ENCODE measurements around the gene LPGAT1. TPM values are rescaled to one million over a fixed set of nuclear protein-coding genes. Genes with fewer than 3 reads are reported as not detected.
A peak's percentile ranks its signal among the peaks of the same experiment; 100 is the strongest.
"Not testable (repeated sequence)": the region's sequence is repeated elsewhere in the genome, so short reads cannot be mapped to it uniquely, and the experiment has no call there.

Gene LPGAT1
- total RNA-seq, 1 donor from 2014 or later: 71.7 TPM

DNA sequence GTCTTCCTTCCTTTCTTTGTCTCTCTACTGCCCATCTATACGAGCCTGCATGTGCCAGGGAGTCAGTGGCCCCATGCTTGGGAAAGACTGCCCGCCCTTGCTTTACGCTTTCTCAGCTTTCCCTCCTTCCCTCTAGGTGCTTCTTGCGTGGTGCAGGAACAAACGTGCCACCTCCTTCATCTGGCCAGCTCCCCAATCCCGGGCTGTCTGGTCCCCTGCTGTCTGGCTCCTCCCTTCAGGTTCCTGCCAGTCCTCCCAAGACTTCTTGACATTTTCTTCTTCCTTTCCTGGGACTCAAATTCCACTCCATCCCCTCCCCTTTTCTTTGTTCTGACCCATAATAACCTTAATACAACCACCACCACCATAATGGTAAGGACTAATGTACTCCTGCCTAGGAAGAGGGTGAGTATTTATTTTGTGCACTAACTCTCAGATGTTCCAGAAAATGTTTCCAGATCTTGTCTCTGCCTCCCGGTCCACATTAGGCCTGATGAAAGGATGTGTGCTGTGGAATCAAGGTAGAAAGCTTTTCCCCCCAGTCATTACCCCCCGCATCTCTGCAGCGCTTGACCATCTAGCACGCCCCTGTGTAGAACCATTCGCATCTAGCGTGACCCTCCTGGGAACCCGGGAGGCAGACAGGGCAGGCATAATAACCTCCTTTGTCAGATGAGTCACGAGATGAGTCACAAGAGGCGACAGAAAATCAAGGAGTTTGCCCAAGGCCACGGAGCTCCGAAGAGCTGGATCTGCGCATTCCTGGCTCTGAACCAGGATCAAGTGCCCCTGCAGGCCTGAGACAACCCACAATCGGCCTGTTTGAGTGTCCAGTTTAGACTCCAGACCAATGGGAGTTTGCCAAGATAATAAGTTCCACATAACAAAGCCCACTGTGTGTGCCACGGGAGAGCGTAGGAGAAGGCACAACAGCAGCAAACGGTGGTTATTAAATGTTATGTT is 95.1 kb downstream of the LPGAT1 start:
- DNase-seq (ENCODE audit: low spot score): peak; percentile 24

DNA sequence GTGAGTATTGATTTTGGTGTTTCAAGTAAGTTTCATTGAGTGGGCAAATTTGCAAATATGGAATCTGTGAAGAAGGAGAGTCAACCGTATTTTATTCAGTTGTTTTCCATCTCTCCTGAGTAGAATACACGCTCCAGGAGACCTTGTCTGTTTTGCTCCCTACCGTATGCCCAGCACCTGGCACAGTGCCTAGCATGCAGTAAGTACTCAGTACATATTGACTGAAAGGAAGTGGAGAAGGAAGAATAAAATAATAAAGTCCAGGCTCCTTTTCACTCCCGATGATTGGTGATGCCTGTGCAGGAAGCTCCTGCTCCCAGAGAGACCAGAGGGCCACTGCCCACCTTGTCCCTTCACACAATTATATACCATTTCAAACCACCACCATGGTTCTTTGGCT is 95.8 kb downstream of the LPGAT1 start:
- DNase-seq (ENCODE audit: low spot score): no peak

DNA sequence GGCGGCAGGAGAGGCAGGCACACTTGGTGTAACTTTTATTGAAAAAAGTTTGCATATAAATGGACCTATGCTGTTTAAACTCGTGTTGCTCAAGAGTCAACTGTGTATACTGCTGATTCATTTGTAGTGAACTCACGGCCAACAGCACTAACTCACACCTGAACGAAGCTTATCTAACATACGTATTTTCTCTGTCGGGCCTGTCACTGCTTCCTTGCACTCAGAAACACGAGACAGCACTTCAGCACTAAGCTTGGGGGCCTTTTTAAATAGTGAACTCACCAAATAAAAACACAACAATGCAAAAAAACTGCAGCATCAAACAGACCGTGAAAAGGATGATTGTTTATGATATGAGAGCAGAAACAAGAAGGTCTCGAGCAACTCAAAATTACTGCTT is 96.2 kb downstream of the LPGAT1 start:
- no peak for DNase-seq (ENCODE audit: low spot score)

DNA sequence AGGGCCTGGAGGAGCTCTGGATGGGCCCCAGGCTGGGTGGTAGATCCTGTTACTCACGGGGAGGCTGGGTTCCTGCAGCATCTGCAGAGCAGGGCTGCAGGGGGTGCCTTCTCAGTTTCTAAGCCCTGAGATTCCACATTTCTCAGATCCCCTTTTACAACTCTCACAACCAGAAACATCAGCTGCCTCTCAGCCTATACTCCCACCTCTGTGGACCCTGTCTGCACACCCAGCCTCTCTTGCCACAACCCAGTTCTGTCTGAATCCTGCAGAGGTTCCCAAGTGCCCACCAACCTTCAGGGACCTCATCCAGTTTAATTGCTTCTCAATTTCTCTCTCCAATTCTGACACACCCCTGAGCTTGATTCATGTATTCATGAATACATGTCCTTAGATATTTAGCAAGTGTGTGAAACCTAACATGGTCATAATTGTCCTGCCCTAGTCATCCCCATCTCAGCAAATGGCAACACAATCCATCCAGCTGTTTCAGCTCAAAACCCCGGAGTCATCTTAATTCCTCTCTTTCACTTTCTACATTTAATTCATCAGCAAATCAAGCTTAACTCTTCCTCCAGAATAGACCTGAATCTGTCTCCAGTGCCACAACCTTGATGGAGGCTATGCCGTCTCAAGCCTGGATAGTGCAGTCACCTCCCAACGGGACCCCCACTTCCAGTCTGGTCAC is 98.1 kb downstream of the LPGAT1 start:
- DNase-seq (ENCODE audit: low spot score): no peak

DNA sequence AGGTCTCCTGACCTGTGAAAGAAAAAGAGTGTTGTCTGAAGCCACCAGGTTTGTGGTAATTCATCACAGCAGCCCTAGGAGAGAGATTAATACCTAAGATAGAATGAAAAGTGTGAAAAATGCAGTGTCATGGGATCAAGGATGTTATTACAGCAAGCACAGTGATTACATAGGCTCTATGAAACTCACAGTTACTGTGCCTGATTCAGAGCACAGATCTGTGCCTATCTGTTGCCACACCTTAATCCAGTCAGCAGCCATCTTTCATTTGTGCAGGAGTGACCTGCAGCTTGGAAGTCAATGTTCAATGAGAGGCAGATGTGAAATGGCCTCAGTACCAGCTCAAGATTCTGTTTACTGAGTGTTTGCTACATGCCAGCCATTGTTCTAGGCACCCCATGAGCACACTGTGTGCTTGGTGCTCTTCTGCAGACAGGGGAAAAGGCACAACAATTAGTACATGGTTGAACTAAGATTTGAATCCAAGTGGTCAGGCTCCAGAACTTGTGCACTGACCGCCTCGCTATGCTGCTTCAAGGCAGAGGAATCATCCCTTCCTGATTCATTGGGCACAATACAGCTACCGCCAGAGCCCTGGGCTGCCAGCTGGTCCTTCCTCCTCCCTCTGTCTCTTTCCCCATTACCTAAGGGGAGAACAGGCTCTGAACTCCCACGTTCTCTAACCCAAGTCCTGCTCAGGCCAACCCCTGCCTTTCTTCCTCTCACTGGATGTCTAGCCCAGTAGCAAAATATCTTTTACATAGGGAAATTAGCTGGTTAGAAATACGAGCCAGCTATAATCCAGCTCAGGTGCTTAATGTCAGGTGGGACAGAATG is 98.9 kb downstream of the LPGAT1 start:
- no peak for DNase-seq (ENCODE audit: low spot score)

DNA sequence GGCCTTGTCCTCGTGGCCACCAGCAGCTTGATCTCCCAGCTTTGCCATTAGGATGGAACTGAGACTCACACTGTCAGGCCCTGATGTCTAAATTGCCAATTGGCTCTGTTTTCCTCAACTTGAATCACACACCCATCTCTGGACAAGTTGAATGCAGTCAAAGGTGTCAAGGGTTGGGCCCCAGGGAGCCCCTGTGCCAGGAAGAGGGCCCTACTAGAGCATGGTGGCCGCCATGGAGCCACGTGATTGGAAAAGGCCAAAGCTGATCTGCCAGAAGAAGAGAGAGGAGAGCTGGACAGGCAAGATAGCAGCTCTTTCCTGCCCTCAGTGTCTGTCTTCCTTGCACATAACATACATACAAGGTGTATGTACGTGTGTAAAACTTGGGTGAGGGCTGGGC is 100.2 kb downstream of the LPGAT1 start:
- no peak for DNase-seq (ENCODE audit: low spot score)

DNA sequence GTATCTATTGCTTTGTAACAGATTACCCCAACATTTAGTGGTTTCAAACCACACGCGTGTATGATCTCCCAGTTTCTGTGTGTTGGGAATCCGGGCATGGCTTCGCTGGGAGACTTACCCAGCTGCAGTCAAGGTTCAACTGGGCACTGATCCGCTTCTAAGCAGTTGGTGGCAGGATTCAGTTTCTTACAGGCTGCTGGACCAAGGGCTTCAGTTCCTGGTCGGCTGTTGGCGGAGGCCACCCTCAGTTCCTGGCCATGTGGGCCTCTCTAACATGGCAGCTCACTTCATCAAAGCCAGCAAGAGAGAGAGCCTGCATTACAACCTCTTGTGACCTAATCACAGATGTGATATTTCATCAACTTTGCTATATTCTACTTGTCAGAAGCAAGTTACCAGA is 101.3 kb downstream of the LPGAT1 start:
- no peak for DNase-seq (ENCODE audit: low spot score)

DNA sequence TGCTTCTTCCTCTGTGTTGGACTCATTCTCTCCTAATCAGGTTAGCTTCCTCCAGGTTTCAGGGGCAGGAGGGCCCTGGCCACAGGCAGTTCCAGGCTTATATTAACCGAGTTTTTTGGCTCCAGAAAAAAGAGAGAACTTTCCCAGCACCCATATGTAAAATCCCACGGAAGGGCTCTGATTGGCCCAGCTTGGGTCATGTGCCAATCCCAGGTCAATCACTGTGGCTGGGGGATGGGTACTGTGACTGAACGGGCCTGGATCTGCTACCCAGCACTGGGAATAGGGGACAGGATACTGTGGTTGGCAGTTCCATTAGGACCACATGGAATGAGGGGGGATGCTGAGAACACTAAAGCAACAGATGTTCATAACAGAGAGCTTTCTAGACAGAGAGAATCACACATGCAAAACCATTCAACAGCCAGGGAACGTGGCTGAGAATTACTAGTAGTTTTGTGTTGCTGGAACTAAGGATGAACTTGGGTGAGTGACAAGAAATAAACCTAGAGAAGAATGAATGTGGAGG is 104.0 kb downstream of the LPGAT1 start:
- no peak for DNase-seq (ENCODE audit: low spot score)

DNA sequence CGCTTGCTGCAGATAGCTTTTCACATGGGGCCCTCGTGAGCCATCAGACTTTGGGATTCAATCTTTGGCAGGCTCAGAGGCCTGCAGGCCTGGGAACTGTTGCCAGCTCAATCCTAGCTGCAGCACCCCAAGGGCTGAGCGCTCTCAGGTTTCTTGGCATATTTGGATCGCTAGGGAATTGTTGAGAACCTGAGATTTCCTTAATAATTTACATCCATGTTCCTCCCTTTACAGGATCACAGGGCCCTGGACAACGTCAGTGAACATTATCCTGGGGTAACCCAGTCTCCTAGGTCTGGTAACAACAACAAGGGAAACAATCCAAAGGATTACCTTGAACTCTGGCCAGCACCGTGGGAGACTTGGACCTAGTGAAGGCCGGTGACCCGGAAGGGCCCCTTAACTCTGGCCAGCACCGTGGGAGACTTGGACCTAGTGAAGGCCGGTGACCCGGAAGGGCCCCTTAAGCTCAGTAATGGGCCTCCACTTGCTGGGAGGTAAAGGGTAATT is 105.8 kb downstream of the LPGAT1 start:
- DNase-seq (ENCODE audit: low spot score): peak; percentile 54

DNA sequence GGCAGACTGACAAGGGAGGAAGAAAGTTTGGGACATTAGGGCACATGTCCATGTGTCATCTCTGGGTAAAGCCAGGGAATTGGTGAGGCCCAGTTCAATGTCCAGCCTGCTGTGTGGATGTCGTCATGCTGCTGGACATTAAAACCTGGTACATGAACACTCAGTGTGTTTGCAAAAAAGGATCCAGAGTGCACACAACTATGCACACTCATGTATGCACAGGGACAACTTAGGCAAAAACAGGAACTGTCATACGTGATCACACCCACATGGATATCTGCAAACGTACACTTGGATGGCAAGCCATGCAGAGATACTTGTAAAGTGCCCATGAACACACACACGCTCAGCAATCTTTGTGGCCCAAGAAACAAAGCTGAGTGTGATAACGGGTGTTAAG is 107.3 kb downstream of the LPGAT1 start:
- no peak for DNase-seq (ENCODE audit: low spot score)

DNA sequence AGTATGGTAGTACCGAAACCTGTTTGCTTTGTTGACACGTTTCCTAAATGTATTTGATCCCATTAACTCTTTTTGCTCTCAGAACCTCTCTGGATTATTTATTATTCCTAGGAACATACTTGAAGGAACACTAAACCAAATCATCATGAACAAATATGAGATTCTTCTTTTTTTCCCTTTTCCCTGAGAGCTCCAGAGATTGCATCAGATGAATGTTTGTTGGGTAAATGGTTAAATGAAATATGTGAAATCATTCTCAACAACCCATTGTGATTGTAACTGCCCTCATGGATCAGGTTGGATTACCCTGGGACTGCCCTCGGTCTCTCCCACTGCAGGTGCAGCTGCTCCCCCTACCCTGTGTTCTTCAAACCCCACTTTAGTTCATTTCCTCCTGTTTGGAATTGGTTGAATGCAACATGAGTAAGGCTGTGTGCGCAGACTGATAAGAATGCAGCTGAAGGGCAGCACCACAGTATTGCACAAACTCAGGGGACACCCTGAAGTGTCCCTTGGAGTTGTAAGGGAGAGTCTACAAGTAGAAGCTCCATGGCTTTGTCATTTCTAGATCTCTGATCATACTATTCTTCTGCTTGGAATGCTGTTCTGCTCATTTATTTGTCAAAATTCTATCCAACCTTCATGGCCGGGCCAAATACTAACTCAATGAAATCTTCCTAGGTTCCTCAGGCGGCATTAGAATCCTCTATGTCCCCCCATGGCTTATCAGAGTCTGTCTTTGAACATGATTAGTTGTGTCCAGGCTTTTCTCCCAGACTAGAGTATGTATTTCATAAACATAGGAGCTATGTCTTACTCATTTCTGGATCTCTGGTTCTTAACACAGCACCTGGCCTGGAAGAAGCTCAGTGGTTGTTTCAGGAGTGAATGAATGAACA is 108.0 kb downstream of the LPGAT1 start:
- no peak for DNase-seq (ENCODE audit: low spot score)

DNA sequence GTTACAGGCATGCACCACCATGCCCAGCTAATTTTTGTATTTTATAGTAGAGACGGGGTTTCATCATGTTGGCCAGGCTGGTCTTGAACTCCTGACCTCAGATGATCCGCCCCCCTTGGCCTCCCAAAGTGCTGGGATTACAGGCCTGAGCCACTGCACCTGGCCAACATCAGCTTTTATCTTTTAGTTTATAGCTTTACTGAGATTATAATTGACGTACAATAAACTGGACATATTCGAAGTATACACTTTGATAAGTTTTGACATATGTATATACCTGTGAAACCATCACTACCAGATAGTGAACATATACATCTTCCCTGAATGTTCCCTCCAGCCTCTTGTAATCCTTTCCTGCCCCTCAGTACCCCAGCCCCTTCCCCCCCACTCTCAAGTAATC is 114.0 kb downstream of the LPGAT1 start:
- not testable (repeated sequence) for DNase-seq (ENCODE audit: low spot score)

DNA sequence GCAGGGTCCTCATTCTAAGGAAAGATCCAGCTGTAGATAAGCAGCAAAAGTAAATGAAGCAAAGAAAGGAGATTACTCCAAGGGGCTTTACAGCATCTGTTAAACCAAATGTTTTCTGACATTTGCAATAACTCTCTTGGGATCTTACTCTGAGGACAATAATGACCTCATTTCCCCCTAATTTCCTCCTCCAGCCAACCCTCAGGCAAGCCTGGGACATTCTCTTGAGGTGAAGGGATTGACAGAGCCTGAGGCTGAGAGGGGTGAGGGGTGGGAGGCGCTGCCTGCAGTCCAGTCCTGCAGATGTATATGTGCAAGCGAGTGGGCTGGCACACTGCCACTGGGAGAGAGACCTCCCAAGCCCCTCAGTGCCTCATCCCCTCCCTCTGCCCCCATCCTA is 114.6 kb downstream of the LPGAT1 start:
- DNase-seq (ENCODE audit: low spot score): no peak

DNA sequence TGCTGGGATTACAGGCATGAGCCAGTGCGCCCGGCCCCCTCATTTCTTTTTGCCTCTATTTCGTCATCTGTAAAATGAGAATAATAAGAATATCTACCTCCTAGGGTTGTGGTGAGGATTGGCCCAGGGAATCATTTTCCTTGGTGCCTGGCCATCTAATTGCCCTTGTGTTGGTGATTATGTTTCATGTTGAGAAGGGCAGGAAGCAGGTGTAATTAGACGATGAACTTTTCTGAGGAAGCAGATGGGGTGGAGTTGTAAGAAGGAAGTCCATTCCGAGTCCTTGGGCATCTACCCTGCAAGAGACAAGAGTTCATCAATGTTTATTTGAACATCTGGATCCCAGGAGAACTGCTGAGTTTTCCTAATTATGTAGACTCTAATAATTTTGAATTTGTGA is 116.4 kb downstream of the LPGAT1 start:
- DNase-seq (ENCODE audit: low spot score): no peak

DNA sequence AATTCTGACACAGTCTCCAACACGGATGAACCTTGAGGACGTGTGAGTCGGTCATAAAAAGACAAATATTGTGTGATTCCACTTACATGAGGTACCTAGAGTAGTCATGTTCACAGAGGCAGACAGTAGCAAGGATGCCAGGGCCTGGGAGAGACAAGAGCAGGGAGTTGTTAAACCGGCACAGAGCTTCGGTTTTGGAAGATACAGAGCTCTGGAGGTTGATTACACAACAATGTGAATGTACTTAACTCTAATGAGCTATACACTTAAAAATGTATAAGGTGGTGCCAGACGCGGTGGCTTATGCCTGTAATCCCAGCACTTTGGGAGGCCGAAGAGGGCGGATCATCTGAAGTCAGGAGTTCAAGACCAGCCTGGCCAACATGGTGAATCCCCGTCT is 117.3 kb downstream of the LPGAT1 start:
- no peak for DNase-seq (ENCODE audit: low spot score)

DNA sequence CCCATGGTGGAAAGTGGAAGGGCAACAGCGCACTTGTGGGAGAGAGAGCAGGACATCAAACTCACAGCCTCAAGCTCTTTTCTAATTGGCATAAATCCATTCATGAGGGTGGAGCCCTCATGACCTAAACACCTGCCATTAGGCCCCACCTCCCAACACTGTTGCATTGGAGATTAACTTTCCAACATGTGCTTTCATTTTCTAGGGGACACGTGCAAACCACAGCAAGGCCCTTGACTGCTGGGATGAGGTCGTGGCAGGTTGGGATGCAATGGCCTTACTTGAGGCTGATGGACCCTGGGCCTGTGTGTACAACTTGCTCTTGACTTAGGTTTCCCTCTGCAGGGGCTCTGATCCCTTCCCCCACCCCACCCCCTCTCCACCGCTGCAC is 119.3 kb downstream of the LPGAT1 start:
- no peak for DNase-seq (ENCODE audit: low spot score)

DNA sequence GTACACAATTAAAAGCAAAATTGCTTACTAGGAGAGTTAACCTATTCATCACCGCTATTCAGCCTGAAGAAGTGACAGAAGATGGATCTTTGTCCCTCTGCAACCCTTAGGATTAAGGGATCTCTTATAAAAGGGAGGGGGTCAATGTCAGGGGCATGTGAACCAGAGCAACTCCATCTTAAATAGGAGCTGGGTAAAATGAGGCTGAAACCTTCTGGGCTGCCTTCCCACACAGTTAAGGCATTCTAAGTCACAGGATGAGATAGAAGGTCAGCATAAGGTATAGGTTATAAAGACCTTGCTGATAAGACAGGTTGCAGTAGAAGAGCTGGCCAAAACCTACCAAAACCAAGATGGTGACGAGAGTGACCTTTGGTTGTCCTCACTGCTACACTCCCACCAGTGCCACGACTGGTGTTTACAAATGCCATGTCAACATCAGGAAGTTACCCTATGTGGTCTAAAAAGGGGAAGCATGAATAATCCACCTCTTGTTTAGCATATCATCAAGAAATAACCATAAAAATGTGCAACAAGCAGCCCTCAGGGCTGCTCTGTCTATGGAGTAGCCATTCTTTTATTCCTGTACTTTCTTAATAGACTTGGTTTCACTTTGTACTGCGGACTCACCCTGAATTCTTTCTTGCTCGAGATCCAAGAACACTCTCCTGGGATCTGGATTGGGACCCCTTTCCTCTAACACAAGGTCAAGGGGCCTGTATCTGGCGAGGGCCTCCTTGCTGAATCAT is 119.8 kb downstream of the LPGAT1 start:
- DNase-seq (ENCODE audit: low spot score): no peak

DNA sequence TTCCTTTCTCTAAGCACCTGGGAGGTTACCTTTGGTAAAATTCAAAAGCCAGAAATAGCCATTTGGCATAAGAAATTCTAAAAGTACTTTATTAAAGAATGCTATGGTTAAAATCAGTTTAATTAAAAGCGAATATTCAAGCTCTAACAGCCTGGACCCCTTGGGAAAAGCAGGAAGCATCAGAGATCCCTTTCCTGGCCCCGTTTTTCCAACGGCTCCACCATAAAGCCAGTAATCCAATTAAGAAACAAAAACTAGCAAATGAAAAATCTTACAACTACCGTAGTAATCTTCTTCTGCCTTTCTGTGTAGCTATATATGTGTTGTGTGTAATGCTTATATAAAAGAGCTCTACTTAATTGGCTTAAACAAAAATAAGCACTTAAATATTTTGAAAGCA is 121.6 kb downstream of the LPGAT1 start:
- DNase-seq (ENCODE audit: low spot score): no peak

DNA sequence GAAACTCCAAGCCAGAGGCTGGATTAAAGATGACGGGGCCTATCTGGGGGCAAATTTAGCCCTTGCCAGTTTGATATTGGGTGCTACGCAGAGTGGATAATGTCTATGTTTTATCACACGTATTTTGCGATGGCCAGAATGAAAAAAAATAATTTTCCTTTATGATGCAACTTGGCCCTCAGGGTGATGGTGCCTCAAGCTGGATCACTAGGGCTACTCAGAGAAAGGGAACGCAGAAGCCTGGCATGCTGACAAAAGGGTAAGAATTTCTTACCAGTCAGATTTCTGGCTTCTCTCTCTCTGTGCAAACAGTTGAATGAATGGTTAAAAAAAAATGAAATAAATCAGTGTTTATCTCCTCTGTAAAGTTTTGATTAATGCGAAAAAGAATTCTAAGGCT is 122.6 kb downstream of the LPGAT1 start:
- no peak for DNase-seq (ENCODE audit: low spot score)
